IMR-90 (cell line): Measurements from ENCODE around the gene ABL2.

Experiments used
- CEBPB ChIP-seq: IDR thresholded peaks from 2 replicates; pipeline ENCODE4 v1.6.1; 2012; ENCODE audit warnings: low read depth, low read length, improper control_type of control experiment
- CHD1 ChIP-seq: IDR thresholded peaks from 2 replicates; pipeline ENCODE4 v1.6.1; 2012; ENCODE audit warnings: low read depth, low read length, improper control_type of control experiment
- MAFK ChIP-seq: IDR thresholded peaks from 2 replicates; pipeline ENCODE4 v1.6.1; 2012; ENCODE audit warnings: low read depth, low read length, improper control_type of control experiment
- MXI1 ChIP-seq: IDR thresholded peaks from 2 replicates; pipeline ENCODE4 v1.6.1; 2012; ENCODE audit warnings: low read depth, mild to moderate bottlenecking, low read length, moderate library complexity, borderline replicate concordance
- POLR2A ChIP-seq: IDR thresholded peaks from 2 replicates; pipeline ENCODE4 v1.6.1; 2012; ENCODE audit warnings: mild to moderate bottlenecking, low read depth, low read length
- RCOR1 ChIP-seq: IDR thresholded peaks from 2 replicates; pipeline ENCODE4 v1.6.1; 2012; ENCODE audit warnings: mild to moderate bottlenecking, low read length, improper control_type of control experiment; ENCODE audit not compliant: insufficient replicate concordance
- TF ChIP-seq, protein P1 (sequence below): conservative IDR thresholded peaks from 2 replicates; pipeline ENCODE4 v1.5.1; 2012; ENCODE audit warnings: mild to moderate bottlenecking, low read depth, low read length, improper control_type of control experiment

DNA sequence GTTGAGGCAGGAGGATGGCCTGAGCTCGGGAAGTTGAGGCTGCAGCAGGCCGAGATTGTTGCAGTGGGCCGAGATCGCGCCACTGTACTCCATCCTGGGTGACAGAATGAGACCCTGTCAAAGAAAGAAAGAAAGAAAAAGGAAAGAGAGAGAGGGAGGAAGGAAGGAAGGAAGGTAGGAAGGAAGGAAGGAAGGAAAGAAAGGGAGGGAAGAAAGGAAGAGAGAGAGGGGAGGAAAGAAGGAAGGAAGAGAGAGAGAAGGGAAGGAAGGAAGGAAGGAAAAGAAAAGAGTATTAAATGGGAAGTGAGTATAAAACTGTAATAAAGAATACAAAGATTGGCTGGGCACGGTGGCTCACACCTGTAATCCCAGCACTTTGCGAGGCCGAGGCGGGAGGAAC is 18.4 kb upstream of the ABL2 start:
- no peak for TF ChIP-seq CEBPB
- TF ChIP-seq, protein P1, sequence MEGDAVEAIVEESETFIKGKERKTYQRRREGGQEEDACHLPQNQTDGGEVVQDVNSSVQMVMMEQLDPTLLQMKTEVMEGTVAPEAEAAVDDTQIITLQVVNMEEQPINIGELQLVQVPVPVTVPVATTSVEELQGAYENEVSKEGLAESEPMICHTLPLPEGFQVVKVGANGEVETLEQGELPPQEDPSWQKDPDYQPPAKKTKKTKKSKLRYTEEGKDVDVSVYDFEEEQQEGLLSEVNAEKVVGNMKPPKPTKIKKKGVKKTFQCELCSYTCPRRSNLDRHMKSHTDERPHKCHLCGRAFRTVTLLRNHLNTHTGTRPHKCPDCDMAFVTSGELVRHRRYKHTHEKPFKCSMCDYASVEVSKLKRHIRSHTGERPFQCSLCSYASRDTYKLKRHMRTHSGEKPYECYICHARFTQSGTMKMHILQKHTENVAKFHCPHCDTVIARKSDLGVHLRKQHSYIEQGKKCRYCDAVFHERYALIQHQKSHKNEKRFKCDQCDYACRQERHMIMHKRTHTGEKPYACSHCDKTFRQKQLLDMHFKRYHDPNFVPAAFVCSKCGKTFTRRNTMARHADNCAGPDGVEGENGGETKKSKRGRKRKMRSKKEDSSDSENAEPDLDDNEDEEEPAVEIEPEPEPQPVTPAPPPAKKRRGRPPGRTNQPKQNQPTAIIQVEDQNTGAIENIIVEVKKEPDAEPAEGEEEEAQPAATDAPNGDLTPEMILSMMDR, result no peak
- TF ChIP-seq POLR2A, result no peak
- TF ChIP-seq RCOR1, result no peak
- no peak for TF ChIP-seq MXI1
- TF ChIP-seq MAFK, result no peak
- no peak for TF ChIP-seq CHD1
